KMS-11 (cell line): ENCODE data around the gene VLDLR.

Source experiments
- H2AFZ ChIP-seq: fragments of 200-600 bp; sonication (generic); 2 replicates; pipeline ENCODE4 v1.6.1; 2016; ENCODE audit warnings: antibody characterized with exemption, mixed run types, low read depth
- H3K27ac ChIP-seq: fragments of 200-600 bp; sonication (generic); 2 replicates; pipeline ENCODE4 v1.6.1; 2016; ENCODE audit warnings: mild to moderate bottlenecking, mixed run types
- H3K27me3 ChIP-seq: fragments of 200-600 bp; sonication (generic); 2 replicates; pipeline ENCODE4 v1.6.1; 2017; ENCODE audit warnings: mild to moderate bottlenecking, low read depth, mixed run types, moderate library complexity; ENCODE audit not compliant: insufficient read depth
- H3K36me3 ChIP-seq: fragments of 200-600 bp; sonication (generic); 2 replicates; pipeline ENCODE4 v1.6.1; 2017; ENCODE audit warnings: mild to moderate bottlenecking, mixed run types; ENCODE audit not compliant: insufficient read depth
- H3K4me1 ChIP-seq: fragments of 200-600 bp; sonication (generic); 2 replicates; pipeline ENCODE4 v1.6.1; 2016; ENCODE audit warnings: mild to moderate bottlenecking, low read depth, mixed run types; ENCODE audit not compliant: poor library complexity, severe bottlenecking
- H3K4me2 ChIP-seq: fragments of 200-600 bp; sonication (generic); 2 replicates; pipeline ENCODE4 v1.7.0; 2016; ENCODE audit warnings: mild to moderate bottlenecking, mixed run types
- H3K4me3 ChIP-seq: fragments of 200-600 bp; sonication (generic); IDR thresholded peaks from 2 replicates; pipeline ENCODE4 v1.6.1; 2017; ENCODE audit warnings: low read depth, low read length, mixed read lengths; ENCODE audit not compliant: insufficient read depth
- H3K79me2 ChIP-seq: fragments of 200-600 bp; sonication (generic); 2 replicates; pipeline ENCODE4 v1.6.1; 2016; ENCODE audit warnings: low read depth, mixed run types; ENCODE audit not compliant: insufficient read depth
- H3K9ac ChIP-seq: fragments of 200-600 bp; sonication (generic); 2 replicates; pipeline ENCODE4 v1.6.1; 2016; ENCODE audit warnings: mild to moderate bottlenecking, mixed run types
- H4K20me1 ChIP-seq: fragments of 200-600 bp; sonication (generic); 2 replicates; pipeline ENCODE4 v1.6.1; 2016; ENCODE audit warnings: mild to moderate bottlenecking, mixed run types; ENCODE audit not compliant: insufficient read depth
- TF ChIP-seq, protein P1 (sequence below): fragments of 200-600 bp; sonication (generic); conservative IDR thresholded peaks from 2 replicates; pipeline ENCODE4 v1.6.1; 2017; ENCODE audit warnings: low read depth, mild to moderate bottlenecking, antibody characterized with exemption, low read length, moderate library complexity, mixed read lengths

VLDLR gene

GRCh38 chr9:2640570-2640969, 19.0 kb downstream of the VLDLR start:
- H3K9ac ChIP-seq = no peak overlapping the region
- no peak overlapping the region for H3K4me2 ChIP-seq
- H3K4me3 ChIP-seq = no peak overlapping the region
- H3K27me3 ChIP-seq = no peaks in the 10 kb centered on the region
- H3K27ac ChIP-seq = no peak overlapping the region
- TF ChIP-seq, protein P1, sequence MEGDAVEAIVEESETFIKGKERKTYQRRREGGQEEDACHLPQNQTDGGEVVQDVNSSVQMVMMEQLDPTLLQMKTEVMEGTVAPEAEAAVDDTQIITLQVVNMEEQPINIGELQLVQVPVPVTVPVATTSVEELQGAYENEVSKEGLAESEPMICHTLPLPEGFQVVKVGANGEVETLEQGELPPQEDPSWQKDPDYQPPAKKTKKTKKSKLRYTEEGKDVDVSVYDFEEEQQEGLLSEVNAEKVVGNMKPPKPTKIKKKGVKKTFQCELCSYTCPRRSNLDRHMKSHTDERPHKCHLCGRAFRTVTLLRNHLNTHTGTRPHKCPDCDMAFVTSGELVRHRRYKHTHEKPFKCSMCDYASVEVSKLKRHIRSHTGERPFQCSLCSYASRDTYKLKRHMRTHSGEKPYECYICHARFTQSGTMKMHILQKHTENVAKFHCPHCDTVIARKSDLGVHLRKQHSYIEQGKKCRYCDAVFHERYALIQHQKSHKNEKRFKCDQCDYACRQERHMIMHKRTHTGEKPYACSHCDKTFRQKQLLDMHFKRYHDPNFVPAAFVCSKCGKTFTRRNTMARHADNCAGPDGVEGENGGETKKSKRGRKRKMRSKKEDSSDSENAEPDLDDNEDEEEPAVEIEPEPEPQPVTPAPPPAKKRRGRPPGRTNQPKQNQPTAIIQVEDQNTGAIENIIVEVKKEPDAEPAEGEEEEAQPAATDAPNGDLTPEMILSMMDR = no peak
- no peaks in the 10 kb centered on the region for H3K36me3 ChIP-seq
- H2AFZ ChIP-seq = no peak overlapping the region
- H3K4me1 ChIP-seq = no peaks in the 10 kb centered on the region
- no peaks in the 10 kb centered on the region for H3K79me2 ChIP-seq
- no peaks in the 10 kb centered on the region for H4K20me1 ChIP-seq

GRCh38 chr9:2641033-2641432, 19.4 kb downstream of the VLDLR start:
- no peak overlapping the region for H3K9ac ChIP-seq

GRCh38 chr9:2642068-2642467, 20.5 kb downstream of the VLDLR start:
- H3K9ac ChIP-seq = no peak overlapping the region
- no peak overlapping the region for H3K27ac ChIP-seq
- H3K4me1 ChIP-seq = no peaks in the 10 kb centered on the region
- no peaks in the 10 kb centered on the region for H3K27me3 ChIP-seq
- H3K4me2 ChIP-seq = no peak overlapping the region
- H4K20me1 ChIP-seq = no peaks in the 10 kb centered on the region
- H3K4me3 ChIP-seq = no peak overlapping the region
- H3K36me3 ChIP-seq = no peaks in the 10 kb centered on the region
- no peak overlapping the region for H2AFZ ChIP-seq
- TF ChIP-seq, protein P1 = no peak
- H3K79me2 ChIP-seq = no peaks in the 10 kb centered on the region

More at GRCh38 chr9:2641033-2641432, 19.4 kb downstream of the VLDLR start:
- no peaks in the 10 kb centered on the region for H3K27me3 ChIP-seq
- H3K4me3 ChIP-seq = no peak overlapping the region
- no peaks in the 10 kb centered on the region for H3K4me1 ChIP-seq
- no peak overlapping the region for H2AFZ ChIP-seq
- H3K27ac ChIP-seq = no peak overlapping the region
- TF ChIP-seq, protein P1 = no peak
- no peak overlapping the region for H3K4me2 ChIP-seq
- H4K20me1 ChIP-seq = no peaks in the 10 kb centered on the region
- no peaks in the 10 kb centered on the region for H3K79me2 ChIP-seq
- H3K36me3 ChIP-seq = no peaks in the 10 kb centered on the region

DNA sequence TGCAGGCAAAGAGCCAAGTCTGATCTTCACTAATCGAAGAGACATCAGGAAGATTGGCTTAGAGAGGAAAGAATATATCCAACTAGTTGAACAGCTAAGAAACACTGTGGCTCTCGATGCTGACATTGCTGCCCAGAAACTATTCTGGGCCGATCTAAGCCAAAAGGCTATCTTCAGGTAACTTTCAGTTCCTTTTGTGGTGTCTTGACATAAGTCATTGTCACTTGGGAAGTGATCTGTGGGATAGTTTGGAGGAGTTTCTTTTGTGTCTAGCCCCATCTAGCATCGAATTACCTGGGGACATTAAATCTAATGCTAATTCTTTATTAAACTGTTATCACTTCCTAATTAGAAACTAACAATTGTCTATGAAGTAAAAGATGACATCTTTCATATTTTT, 24.0 kb downstream of the VLDLR start:
- no peaks in the 10 kb centered on the region for H4K20me1 ChIP-seq
- H3K4me2 ChIP-seq = no peak overlapping the region
- no peaks in the 10 kb centered on the region for H3K79me2 ChIP-seq
- H3K9ac ChIP-seq = no peak overlapping the region
- TF ChIP-seq, protein P1 = no peak
- H3K27ac ChIP-seq = no peak overlapping the region
- H3K4me1 ChIP-seq = no peaks in the 10 kb centered on the region
- no peak overlapping the region for H2AFZ ChIP-seq
- H3K36me3 ChIP-seq = no peaks in the 10 kb centered on the region
- no peak overlapping the region for H3K4me3 ChIP-seq
- H3K27me3 ChIP-seq = no peaks in the 10 kb centered on the region
